GM12891 (cell line): ENCODE data around the gene RHOT1.

Experiments used
- PAX5 ChIP-seq: IDR thresholded peaks from 2 replicates; pipeline ENCODE4 v1.6.1; 2011; ENCODE audit warnings: low read length, moderate library complexity, mild to moderate bottlenecking; ENCODE audit not compliant: insufficient read depth, severe bottlenecking
- POLR2A ChIP-seq: IDR thresholded peaks from 2 replicates; pipeline ENCODE4 v1.6.1; 2011; ENCODE audit warnings: low read depth, low read length, control low read depth
- POLR2AphosphoS5 ChIP-seq: IDR thresholded peaks from 2 replicates; pipeline ENCODE4 v1.6.1; 2011; ENCODE audit warnings: low read depth, low read length, control low read depth
- SPI1 ChIP-seq: IDR thresholded peaks from 2 replicates; pipeline ENCODE4 v1.6.1; 2011; ENCODE audit warnings: low read depth, low read length, control low read depth
- TAF1 ChIP-seq: IDR thresholded peaks from 2 replicates; pipeline ENCODE4 v1.6.1; 2011; ENCODE audit warnings: low read depth, low read length, control low read depth

- TF ChIP-seq TAF1 (no peak), POLR2A (no peak), POLR2AphosphoS5 (no peak), SPI1 (no peak), PAX5 (no peak)
These were observed 93.3 kb downstream of the RHOT1 start for GRCh38 chr17:32235588-32235987.
